ENCODE measurements around the gene SGPP2. TPM values are rescaled to one million over a fixed set of nuclear protein-coding genes. Genes with fewer than 3 reads are reported as not detected.

Gene SGPP2
- total and polyA plus RNA-seq, 5 experiments from 2014 or later, result 0.31 to 0.33 TPM; not detected in 3

- Mint-ChIP-seq H3K4me1 (no peaks in the 10 kb centered on the region), H3K9me3 (peaks cover 0 to 6% (median 0%) of the 10 kb centered on the region in 9 donors), H3K36me3 (no peaks in the 10 kb centered on the region), H3K4me3 (no peak overlapping the region), H3K27me3 (peaks cover 0 to 5% (median 2%) of the 10 kb centered on the region in 5 donors), H3K27ac (no peak overlapping the region)
- ATAC-seq (no peak), DNase-seq (no peak)
- POLR2A ChIA-PET, result no interaction called here
These were observed 99.6 kb downstream of the SGPP2 start for GRCh38 chr2:222523783-222524544.

- POLR2A ChIA-PET, result no interaction called here
- no peak for ATAC-seq
These were observed 101.5 kb downstream of the SGPP2 start for GRCh38 chr2:222525811-222526210.

GRCh38 chr2:222526480-222527277, 102.3 kb downstream of the SGPP2 start:
- ATAC-seq, result no peak
- Mint-ChIP-seq H3K36me3 (no peaks in the 10 kb centered on the region), H3K4me1 (no peaks in the 10 kb centered on the region), H3K27me3 (peaks cover 0 to 4% (median 2%) of the 10 kb centered on the region in 5 donors), H3K4me3 (no peak overlapping the region), H3K9me3 (no peaks in the 10 kb centered on the region), H3K27ac (no peak overlapping the region)
- no peak for DNase-seq
- POLR2A ChIA-PET, result no interaction called here

More at GRCh38 chr2:222525811-222526210, 101.5 kb downstream of the SGPP2 start:
- no peak for DNase-seq
- Mint-ChIP-seq H3K9me3 (no peaks in the 10 kb centered on the region), H3K4me3 (no peak overlapping the region), H3K36me3 (no peaks in the 10 kb centered on the region), H3K4me1 (no peaks in the 10 kb centered on the region), H3K27ac (no peak overlapping the region), H3K27me3 (peaks cover 0 to 4% (median 2%) of the 10 kb centered on the region in 5 donors)

DNA sequence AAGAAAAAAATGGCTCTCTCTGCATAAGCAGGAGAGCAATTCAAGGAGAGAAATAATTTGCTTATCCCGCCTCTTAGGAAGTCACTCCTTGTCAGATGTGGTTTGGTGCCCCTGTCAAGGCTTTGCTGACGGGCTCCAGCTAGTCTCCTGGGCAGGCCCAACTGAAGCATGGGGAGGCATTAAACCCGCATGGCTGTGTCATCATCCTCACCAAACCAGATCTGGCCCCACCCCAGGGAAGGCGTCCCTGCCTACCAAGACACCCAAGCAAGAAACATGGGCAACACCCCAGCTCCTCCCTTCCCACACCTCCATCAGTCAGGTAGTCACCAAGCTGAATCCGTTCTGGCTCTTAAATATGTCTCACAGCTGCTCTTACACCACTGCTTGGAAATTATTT, 108.0 kb downstream of the SGPP2 start:
- no peak overlapping the region for H3K27ac Mint-ChIP-seq
- no peaks in the 10 kb centered on the region for H3K9me3 Mint-ChIP-seq
- H3K27me3 Mint-ChIP-seq, result peaks cover 0 to 13% (median 4%) of the 10 kb centered on the region in 5 donors
- no peak overlapping the region for H3K4me3 Mint-ChIP-seq
- POLR2A ChIA-PET, result no interaction called here
- no peaks in the 10 kb centered on the region for H3K4me1 Mint-ChIP-seq
- DNase-seq, result no peak
- no peaks in the 10 kb centered on the region for H3K36me3 Mint-ChIP-seq
- ATAC-seq, result no peak

- no peak for ATAC-seq
- Mint-ChIP-seq H3K9me3 (no peaks in the 10 kb centered on the region), H3K27me3 (peaks cover 0 to 13% (median 5%) of the 10 kb centered on the region in 5 donors), H3K4me1 (no peaks in the 10 kb centered on the region), H3K27ac (no peak overlapping the region), H3K4me3 (no peak overlapping the region), H3K36me3 (no peaks in the 10 kb centered on the region)
- no peak for DNase-seq
- POLR2A ChIA-PET, result no interaction called here
These were observed 111.1 kb downstream of the SGPP2 start for GRCh38 chr2:222535477-222535876.

DNA sequence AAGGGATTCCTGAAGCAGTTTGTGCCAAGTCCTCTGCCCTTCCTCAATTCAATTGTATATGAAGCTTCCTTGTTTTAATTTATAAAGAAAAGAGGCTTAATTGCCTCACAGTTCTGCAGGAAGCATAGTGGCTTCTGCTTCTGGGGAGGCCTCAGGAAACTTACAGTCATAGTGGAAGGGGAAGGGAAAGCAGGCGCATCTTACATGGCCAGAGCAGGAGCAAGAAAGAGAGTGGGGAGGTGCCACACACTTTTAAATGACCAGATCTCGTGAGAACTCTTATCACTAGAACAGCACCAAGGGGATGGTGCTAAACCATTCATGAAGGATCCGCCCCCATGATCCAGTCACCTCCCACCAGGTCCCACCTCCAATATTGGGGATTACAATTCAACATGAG, 114.2 kb downstream of the SGPP2 start:
- Mint-ChIP-seq H3K4me3 (no peak overlapping the region), H3K4me1 (no peaks in the 10 kb centered on the region), H3K27me3 (peaks cover 0 to 14% (median 13%) of the 10 kb centered on the region in 5 donors), H3K27ac (no peak overlapping the region), H3K9me3 (no peaks in the 10 kb centered on the region), H3K36me3 (no peaks in the 10 kb centered on the region)
- DNase-seq (no peak), ATAC-seq (no peak)
- POLR2A ChIA-PET, result no interaction called here

GRCh38 chr2:222544661-222545060, 120.3 kb downstream of the SGPP2 start:
- ATAC-seq (no peak), DNase-seq (no peak)
- H3K27me3 Mint-ChIP-seq, result peaks cover 0 to 42% (median 9%) of the 10 kb centered on the region in 5 donors
- POLR2A ChIA-PET, result no interaction called here
- no peaks in the 10 kb centered on the region for H3K4me1 Mint-ChIP-seq
- no peak overlapping the region for H3K4me3 Mint-ChIP-seq
- H3K9me3 Mint-ChIP-seq, result no peaks in the 10 kb centered on the region
- no peaks in the 10 kb centered on the region for H3K36me3 Mint-ChIP-seq
- no peak overlapping the region for H3K27ac Mint-ChIP-seq

- H3K27ac Mint-ChIP-seq, result no peak overlapping the region
- H3K4me1 Mint-ChIP-seq, result no peaks in the 10 kb centered on the region
- no peak overlapping the region for H3K4me3 Mint-ChIP-seq
- DNase-seq (no peak), ATAC-seq (no peak)
- peaks cover 7 to 52% (median 13%) of the 10 kb centered on the region in 5 donors for H3K27me3 Mint-ChIP-seq
- no peaks in the 10 kb centered on the region for H3K9me3 Mint-ChIP-seq
- H3K36me3 Mint-ChIP-seq, result no peaks in the 10 kb centered on the region
- POLR2A ChIA-PET, result no interaction called here
These were observed 121.8 kb downstream of the SGPP2 start for GRCh38 chr2:222545823-222546795.

- no peak for DNase-seq
- POLR2A ChIA-PET, result no interaction called here
- no peaks in the 10 kb centered on the region for H3K9me3 Mint-ChIP-seq
- ATAC-seq, result no peak
- no peaks in the 10 kb centered on the region for H3K36me3 Mint-ChIP-seq
- H3K27me3 Mint-ChIP-seq, result peaks cover 11 to 60% (median 13%) of the 10 kb centered on the region in 5 donors
- H3K27ac Mint-ChIP-seq, result no peak overlapping the region
- H3K4me3 Mint-ChIP-seq, result no peak overlapping the region
- H3K4me1 Mint-ChIP-seq, result no peaks in the 10 kb centered on the region
These were observed 122.7 kb downstream of the SGPP2 start for GRCh38 chr2:222547083-222547482.

DNA sequence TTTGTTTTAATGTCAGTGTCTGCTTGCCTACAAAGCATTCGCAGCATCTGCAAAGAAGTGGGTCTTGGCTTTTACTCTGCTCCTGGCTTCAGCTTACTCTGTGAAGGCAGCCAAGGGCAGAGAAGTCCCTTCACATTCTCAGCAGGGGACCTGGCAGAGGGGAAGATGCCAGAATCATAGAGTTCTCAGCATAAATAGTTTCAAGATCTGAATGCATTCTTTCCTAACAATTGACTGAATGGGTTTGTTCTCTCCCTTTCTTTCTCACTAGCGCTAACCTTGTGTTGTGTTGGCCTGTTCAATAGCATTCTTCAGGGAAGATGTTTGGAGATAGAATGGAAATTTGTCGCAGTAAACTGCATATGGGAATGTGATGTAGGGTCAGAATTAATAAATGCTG, 124.6 kb downstream of the SGPP2 start:
- no peak overlapping the region for H3K4me3 Mint-ChIP-seq
- no peaks in the 10 kb centered on the region for H3K9me3 Mint-ChIP-seq
- no peaks in the 10 kb centered on the region for H3K36me3 Mint-ChIP-seq
- ATAC-seq (no peak), DNase-seq (no peak)
- no peak overlapping the region for H3K27ac Mint-ChIP-seq
- H3K27me3 Mint-ChIP-seq, result peaks cover 9 to 67% (median 22%) of the 10 kb centered on the region in 5 donors
- POLR2A ChIA-PET, result no interaction called here
- H3K4me1 Mint-ChIP-seq, result no peaks in the 10 kb centered on the region

GRCh38 chr2:222554517-222554916, 130.2 kb downstream of the SGPP2 start:
- Mint-ChIP-seq H3K4me3 (no peak overlapping the region), H3K9me3 (peaks cover 0 to 9% (median 0%) of the 10 kb centered on the region in 9 donors), H3K27me3 (peaks cover 13 to 52% (median 25%) of the 10 kb centered on the region in 5 donors), H3K36me3 (no peaks in the 10 kb centered on the region), H3K4me1 (no peaks in the 10 kb centered on the region), H3K27ac (no peak overlapping the region)
- ATAC-seq, result no peak
- POLR2A ChIA-PET, result no interaction called here
- DNase-seq, result no peak

- Mint-ChIP-seq H3K36me3 (peaks cover 0 to 15% (median 0%) of the 10 kb centered on the region in 3 donors), H3K9me3 (peaks cover 0 to 9% (median 0%) of the 10 kb centered on the region in 9 donors), H3K4me1 (peaks cover 0 to 3% (median 0%) of the 10 kb centered on the region in 4 donors), H3K27me3 (peaks cover 0 to 4% (median 0%) of the 10 kb centered on the region in 5 donors), H3K27ac (no peak overlapping the region), H3K4me3 (no peak overlapping the region)
- POLR2A ChIA-PET, result no interaction called here
- DNase-seq (no peak), ATAC-seq (no peak)
These were observed 136.8 kb downstream of the SGPP2 start for GRCh38 chr2:222561151-222561550.

Data from naive thymus-derived CD8-positive, alpha-beta T cell (primary cell).